ENCODE results near the gene SSX2IP.

- TF ChIP-seq CTCF (IDR thresholded peaks at IDR 0.05) (no peak), ZFX (IDR thresholded peaks at IDR 0.05; ENCODE audit: borderline replicate concordance) (no peak)
Measured at GRCh38 chr1:84702143-84702542, 11.9 kb upstream of the SSX2IP start.

Data from 22Rv1 (cell line).